Peyer's patch (tissue), 4 donors: ENCODE measurements around the gene PALD1. TPM values are rescaled to one million over a fixed set of nuclear protein-coding genes. Genes with fewer than 3 reads are reported as not detected.

Experiments used
- DNase-seq, 3 donors: peaks; one replicate each; pipeline ENCODE4 v3.0.0-alpha.2; 2017 to 2019
- H3K27ac ChIP-seq, 4 donors: fragments of 200-600 bp; sonication (generic); one replicate each; pipeline ENCODE4 v1.5.1; 2016 to 2019
- H3K27me3 ChIP-seq, 2 donors: fragments of 200-600 bp; sonication (generic); one replicate each; pipeline ENCODE4 v1.5.1; 2019
- H3K36me3 ChIP-seq, 3 donors: fragments of 200-600 bp; sonication (generic); one replicate each; pipeline ENCODE4 v1.5.1; 2016 to 2019
- H3K4me1 ChIP-seq, 4 donors: fragments of 200-600 bp; sonication (generic); one replicate each; pipeline ENCODE4 v1.5.1; 2016 to 2019
- H3K4me3 ChIP-seq, 4 donors: fragments of 200-600 bp; sonication (generic); 1 replicate in 3 of 4; 2 replicates in 1 of 4; pipeline ENCODE4 v1.5.1; 2016 to 2019; ENCODE audit warnings: mild to moderate bottlenecking in 1 of 4
- H3K9me3 ChIP-seq, 4 donors: fragments of 200-600 bp; sonication (generic); one replicate each; pipeline ENCODE4 v1.5.1; 2016 to 2019; ENCODE audit warnings: mild to moderate bottlenecking in 1 of 4
- CTCF ChIP-seq, 6 experiments: fragments of 450-650 bp in 4 of 6; fragments of 200-600 bp in 2 of 6; sonication (generic) in 1 of 6; IDR thresholded peaks; one replicate each; pipeline ENCODE4 v1.5.1; 2017 to 2019; ENCODE audit warnings: antibody characterized with exemption in 6 of 6, mild to moderate bottlenecking in 3 of 6, moderate library complexity in 1 of 6
- POLR2A ChIP-seq, 2 donors: fragments of 450-650 bp; IDR thresholded peaks; one replicate each; pipeline ENCODE4 v1.5.1; 2017; ENCODE audit warnings: antibody characterized with exemption in 2 of 2, mild to moderate bottlenecking in 2 of 2, moderate library complexity in 2 of 2
- total RNA-seq, 4 donors: library from RNA; depleted of rRNA; stranded (reverse); fragments of >200 nt; gene quantifications; one replicate each; pipeline ENCODE4 v1.1.0, GENCODE V29; 2016

Gene PALD1
- total RNA-seq, 4 donors from 2014 or later, result 1.2 to 15.7 (median 3.6) TPM

GRCh38 chr10:70530315-70530714, 51.7 kb downstream of the PALD1 start:
- Histone ChIP-seq H3K27me3 (no peaks in the 10 kb centered on the region), H3K9me3 (no peaks in the 10 kb centered on the region), H3K4me1 (no peaks in the 10 kb centered on the region), H3K36me3 (no peaks in the 10 kb centered on the region), H3K27ac (no peak overlapping the region), H3K4me3 (no peak overlapping the region)
- DNase-seq, result no peak
- TF ChIP-seq POLR2A (IDR thresholded peaks at IDR 0.05), result no peak
- no peak for TF ChIP-seq CTCF (IDR thresholded peaks at IDR 0.05)

- Histone ChIP-seq H3K4me3 (no peak overlapping the region), H3K36me3 (no peaks in the 10 kb centered on the region), H3K27ac (no peak overlapping the region), H3K27me3 (no peaks in the 10 kb centered on the region), H3K9me3 (no peaks in the 10 kb centered on the region), H3K4me1 (no peaks in the 10 kb centered on the region)
- no peak for DNase-seq
- TF ChIP-seq CTCF (IDR thresholded peaks at IDR 0.05), result no peak
- no peak for TF ChIP-seq POLR2A (IDR thresholded peaks at IDR 0.05)
Measured at GRCh38 chr10:70532554-70533188, 54.1 kb downstream of the PALD1 start.

GRCh38 chr10:70533189-70533558, 54.6 kb downstream of the PALD1 start:
- Histone ChIP-seq H3K4me1 (no peaks in the 10 kb centered on the region), H3K27ac (no peak overlapping the region), H3K4me3 (no peak overlapping the region), H3K27me3 (no peaks in the 10 kb centered on the region), H3K36me3 (no peaks in the 10 kb centered on the region), H3K9me3 (no peaks in the 10 kb centered on the region)
- DNase-seq, result no peak
- TF ChIP-seq POLR2A (IDR thresholded peaks at IDR 0.05) (no peak), CTCF (IDR thresholded peaks at IDR 0.05) (no peak)

- no peaks in the 10 kb centered on the region for H3K4me1 ChIP-seq
- no peak for TF ChIP-seq POLR2A (IDR thresholded peaks at IDR 0.05)
- no peak for TF ChIP-seq CTCF (IDR thresholded peaks at IDR 0.05)
- no peaks in the 10 kb centered on the region for H3K27me3 ChIP-seq
- H3K9me3 ChIP-seq, result no peaks in the 10 kb centered on the region
- H3K4me3 ChIP-seq, result no peak overlapping the region
- no peaks in the 10 kb centered on the region for H3K36me3 ChIP-seq
- no peak overlapping the region for H3K27ac ChIP-seq
- DNase-seq, result no peak
Measured at GRCh38 chr10:70534281-70534680, 55.7 kb downstream of the PALD1 start.

DNA sequence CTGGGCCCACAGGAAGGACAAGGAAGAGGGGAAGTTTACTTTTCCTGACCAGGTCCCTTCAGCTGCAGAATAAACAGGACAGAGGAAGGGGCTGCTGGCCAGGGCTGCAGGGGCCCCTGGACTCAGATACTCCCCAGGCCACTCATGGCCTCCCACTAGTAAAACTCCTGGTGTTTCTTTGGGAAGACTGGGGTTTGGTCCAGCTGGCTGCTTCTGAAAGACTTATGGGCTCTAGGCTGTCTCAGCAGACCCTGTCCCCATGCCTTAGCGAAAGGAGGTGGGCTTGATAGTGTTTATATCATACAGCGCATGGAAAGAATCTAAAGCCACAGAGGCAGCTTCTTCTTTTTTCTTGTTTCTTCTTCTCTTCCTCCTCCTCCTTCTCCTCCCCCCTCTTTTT, 56.4 kb downstream of the PALD1 start:
- TF ChIP-seq CTCF (IDR thresholded peaks at IDR 0.05) (no peak), POLR2A (IDR thresholded peaks at IDR 0.05) (no peak)
- Histone ChIP-seq H3K27ac (no peak overlapping the region), H3K4me3 (no peak overlapping the region), H3K9me3 (no peaks in the 10 kb centered on the region), H3K36me3 (no peaks in the 10 kb centered on the region), H3K27me3 (no peaks in the 10 kb centered on the region), H3K4me1 (no peaks in the 10 kb centered on the region)
- DNase-seq, result no peak

- Histone ChIP-seq H3K4me3 (no peak overlapping the region), H3K27ac (no peak overlapping the region), H3K36me3 (no peaks in the 10 kb centered on the region), H3K9me3 (no peaks in the 10 kb centered on the region), H3K4me1 (no peaks in the 10 kb centered on the region), H3K27me3 (no peaks in the 10 kb centered on the region)
- TF ChIP-seq CTCF (IDR thresholded peaks at IDR 0.05), result no peak
- no peak for TF ChIP-seq POLR2A (IDR thresholded peaks at IDR 0.05)
- no peak for DNase-seq
Measured at GRCh38 chr10:70535451-70535850, 56.9 kb downstream of the PALD1 start.
